Suppressor macrophage treated with lipopolysaccharide for 4 hours (primary cell): ENCODE measurements around the gene SMC3.
"Not testable (repeated sequence)": the region's sequence is repeated elsewhere in the genome, so short reads cannot be mapped to it uniquely, and the experiment has no call there.

Experiments used
- DNase-seq: peaks from one replicate; pipeline ENCODE4 v3.0.0-alpha.2; 2020

The SMC3 gene

DNA sequence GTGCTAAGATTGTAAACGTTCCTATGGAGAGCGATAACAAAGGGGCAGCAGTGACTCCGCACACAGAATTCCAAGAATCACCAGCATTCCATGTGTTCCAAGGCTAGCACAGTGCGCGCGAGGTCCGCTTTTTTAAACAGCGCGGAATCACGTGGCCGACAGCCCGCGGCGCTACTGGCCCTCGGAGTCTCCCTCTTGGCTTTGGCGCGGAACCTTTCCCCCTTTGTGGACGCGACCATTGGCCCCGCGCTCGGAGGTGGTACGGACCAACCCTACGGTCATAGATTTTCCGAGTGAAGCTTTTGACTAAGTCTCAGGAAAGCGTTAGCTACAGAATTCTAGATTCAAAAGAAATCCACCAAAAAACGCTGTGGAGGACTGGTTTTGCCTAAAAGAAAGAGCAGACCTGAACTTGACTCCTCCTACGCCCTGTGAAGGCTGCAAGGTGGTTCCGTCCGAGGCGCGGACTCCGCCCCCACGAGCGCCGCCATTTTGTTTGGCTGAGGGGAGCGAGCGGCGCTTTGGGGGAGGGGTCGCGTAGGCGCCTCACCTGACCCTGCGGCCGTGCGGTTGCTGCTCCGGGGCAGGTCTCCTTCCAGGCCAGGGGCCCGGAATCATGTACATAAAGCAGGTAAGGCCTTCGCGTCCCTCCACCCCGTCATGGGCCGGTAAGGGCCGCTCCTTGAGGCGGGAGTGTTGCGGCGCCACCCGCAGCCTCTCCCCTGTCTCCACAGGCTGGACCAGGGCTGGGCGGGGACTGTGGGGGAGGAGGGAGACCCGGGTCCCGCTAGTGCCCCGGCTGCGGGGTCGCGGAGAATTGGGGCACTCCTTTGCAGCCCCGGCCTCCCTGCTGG lies at the start of gene SMC3:
Gene SMC3, plus strand, starts transcription at position 495 of the 854 bp plus-strand sequence. Its CDS starts 122 bp downstream, at position 617.
- peak; percentile 95 for DNase-seq

DNA sequence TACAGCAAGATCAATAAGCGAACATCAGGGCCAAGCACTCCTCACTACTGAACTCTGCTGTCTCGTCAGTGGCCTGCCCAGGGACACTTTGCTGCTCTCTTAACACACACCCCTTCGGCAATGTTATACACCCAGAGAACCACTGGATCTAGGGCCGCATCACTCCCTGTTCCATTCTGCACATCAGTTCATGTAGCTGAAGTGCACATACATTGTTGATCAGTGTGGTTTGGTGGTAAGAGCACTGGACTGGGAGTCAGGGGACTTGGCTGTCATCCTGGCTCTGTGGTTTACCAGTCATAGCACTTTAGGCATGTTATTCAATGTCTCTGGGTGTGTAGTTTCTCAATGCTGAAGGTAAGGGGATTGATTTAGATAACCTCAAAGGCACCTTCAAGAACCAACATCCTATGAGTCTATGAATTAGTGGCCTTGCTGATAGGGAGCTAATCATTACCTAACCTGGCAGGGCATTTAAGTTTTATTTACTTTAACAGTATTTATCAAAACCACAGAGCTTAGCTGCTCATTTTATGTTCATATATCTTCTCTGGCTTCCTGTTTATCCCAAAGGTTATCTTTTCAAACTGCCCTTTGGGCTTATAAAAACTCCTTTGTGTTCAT lies 45.0 kb upstream of the SMC3 start:
- no peak for DNase-seq

DNA sequence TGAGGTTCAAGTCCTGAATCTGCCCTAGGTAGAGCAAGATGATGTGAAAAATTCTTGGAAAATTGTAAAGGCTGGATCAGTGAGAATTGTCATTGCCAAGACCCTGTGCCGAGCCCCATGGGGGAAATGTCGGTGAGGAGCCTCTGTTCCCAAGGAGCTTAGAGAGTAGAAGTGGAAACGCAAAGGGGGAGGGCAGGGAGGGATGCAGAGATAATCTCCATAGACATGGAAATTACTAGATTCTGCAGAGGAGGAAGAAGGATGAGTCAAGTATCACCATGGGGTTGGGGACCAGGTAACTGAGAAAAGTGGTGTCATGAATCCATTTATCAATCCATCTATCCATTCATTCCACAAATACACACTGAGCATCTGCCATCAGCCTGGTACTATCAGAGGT lies 43.8 kb upstream of the SMC3 start:
- no peak for DNase-seq

DNA sequence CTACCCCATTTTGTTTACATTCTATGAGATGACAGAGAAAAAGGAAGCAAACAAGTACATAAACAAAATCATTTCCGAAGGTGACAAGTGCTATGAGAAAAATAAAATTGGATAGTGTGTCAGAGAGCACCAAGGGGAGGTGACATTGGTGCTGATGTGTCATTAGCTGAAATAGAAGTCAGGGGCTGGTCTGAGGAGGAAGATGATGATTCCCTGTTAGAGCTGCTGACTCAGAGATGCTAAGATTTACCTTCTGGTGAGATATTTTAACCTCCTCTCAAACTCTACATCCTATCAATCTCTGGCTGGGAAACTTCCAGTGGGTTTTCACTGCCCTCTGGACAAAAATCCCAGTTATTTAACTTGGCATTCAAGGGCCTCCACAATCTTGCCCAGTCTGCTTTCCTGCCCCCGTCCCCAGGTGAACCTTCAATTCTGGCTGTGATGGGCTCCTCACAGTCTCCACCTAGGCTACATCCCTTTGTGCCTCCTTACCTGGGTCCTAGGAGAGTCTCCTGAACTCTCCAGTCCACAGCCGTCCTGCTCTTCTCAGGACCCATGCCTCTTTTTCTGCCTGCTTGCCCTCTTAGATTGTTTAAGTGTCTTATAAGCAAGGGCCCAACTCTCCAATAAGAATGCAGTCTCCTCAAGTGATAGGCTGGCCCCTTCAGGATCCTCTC lies 43.2 kb upstream of the SMC3 start:
- DNase-seq, result no peak

DNA sequence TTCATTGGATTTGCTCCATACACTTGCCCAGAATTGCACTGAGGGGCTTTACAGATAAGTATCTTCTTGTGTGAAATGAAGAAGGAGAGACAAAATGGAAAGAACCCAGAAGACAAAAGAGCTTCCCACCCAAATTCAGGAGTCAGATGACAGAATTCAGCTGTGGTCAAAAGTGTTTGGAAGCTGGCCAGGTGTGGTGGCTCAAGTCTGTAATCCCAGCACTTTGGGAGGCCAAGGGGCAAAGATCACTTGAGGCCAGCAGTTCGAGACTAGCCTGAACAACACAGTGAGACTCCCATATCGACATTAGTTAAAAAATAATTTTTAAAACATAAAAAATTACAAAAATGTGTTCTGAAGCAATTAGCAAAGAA lies 42.6 kb upstream of the SMC3 start:
- no peak for DNase-seq

DNA sequence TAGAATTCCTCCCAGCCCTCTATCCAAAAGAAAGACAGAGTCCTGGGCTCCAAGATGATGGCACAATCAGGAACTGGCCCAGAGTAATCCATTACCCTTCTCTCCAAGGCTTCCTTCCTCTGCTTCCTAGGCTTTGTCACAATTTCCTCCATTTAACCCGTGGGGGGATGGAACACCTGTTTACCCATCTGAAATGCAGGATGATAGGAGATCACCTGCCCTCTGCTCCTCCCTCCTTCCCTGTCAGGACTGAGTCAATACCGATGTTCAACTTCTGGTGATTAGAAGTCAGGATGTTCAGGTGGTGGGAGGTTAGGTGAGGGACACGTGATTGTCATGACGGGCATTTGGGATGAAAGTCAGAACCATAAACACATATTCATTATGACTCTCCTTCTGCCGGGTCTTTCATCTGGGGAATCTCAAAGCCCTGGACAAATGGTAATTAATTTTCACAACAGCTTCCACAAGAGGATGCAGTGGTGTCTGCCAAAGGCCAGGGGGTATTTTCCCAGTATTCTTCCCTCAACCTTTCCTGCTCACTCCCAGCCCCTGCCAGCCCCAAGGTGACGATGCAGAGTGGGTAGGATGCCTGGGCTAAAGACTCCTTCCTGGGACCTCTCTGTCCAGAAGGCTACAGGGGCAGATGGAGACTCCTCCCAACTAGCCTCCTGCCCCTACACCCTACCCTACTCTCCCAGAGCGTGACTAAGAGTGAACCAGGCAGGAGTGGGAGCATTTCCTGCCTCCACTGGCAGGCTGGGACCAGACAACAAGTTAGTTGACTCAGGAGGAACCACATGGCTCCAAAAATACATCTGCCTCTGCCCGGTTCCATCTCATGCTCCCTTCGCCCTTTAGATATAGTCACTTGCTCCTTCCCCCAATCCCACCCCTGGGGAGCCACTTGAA lies 41.9 kb upstream of the SMC3 start:
- DNase-seq, result peak; percentile 76

DNA sequence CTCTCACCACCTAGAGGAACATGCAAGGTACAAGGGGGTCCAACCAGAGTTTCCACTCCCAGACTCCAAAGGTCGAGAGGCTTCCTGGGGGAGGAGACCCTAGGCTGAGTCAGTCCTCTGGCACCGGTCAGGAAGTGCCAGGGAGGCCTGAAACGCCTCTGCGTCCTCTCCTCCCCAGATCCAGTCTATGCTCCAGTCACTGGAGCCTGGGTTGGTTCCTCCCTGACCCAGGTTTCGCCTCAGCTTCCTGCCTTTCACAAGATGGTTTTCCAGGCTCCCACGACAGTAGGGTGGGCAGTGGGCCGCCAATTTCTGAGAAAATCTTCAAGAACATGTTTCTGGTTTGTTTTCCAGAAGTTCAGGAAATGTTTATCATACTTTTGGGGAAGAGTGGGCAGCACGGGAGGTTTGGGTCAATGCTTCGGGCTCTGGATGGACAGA lies 39.7 kb upstream of the SMC3 start:
- no peak for DNase-seq

DNA sequence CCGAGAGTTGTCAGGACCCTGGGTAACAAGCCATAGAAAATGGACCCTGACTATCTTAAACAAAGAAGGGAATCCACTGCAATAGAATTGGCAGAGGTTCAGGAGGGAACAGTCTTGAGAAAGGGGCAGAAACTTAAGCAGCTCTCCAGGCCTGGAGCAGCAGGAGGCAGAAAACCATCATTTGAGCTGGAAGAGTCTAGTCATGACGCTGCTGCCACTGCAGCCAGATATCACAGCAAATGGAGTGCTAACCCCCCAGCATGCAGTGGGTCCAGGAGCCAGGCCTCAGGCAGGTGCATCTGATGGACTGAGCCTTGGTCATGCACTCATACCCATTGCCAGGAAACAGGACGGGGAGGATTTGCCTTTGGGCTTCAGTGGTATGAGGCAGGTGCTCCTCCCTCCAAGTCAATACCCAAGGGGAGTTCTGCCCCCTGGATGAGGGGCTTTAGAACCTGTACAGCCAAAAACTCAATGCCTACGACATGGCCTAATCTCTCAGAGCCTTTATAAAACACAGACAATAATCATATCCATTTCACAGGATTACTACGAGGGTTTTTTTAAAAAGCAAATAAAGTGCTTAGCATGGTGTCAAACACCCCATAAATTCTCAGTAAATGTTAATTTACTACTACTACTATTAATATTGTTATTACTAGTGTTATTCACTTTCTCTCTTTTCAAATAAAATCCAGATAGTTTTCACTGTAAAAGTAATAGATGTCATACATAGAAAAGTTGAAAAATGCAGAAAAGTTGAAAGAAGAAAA lies 39.1 kb upstream of the SMC3 start:
- no peak for DNase-seq

DNA sequence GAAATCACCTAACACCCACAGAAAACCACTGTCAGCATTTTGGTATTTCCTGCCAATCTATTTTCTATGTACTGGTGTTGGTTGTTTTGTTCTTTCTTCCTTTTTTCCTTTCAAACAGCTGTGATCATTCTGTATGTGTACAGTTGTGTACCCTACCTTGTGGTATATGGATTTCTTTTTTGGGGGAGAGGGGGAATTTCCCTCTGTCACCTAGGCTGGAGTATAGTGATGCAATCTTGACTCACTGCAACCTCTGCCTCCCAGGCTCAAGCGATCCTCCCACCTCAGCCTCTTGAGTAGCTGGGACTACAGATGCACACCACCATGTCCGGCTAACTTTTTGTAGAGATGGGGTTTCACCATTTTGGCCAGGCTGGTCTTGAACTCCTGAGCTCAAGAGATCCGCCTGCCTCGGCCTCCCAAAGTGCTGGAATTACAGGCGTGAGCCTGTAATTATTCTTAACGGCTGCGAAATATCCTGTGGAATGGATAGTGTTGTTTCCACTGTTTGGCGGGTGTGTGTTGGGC lies 38.4 kb upstream of the SMC3 start:
- not testable (repeated sequence) for DNase-seq

DNA sequence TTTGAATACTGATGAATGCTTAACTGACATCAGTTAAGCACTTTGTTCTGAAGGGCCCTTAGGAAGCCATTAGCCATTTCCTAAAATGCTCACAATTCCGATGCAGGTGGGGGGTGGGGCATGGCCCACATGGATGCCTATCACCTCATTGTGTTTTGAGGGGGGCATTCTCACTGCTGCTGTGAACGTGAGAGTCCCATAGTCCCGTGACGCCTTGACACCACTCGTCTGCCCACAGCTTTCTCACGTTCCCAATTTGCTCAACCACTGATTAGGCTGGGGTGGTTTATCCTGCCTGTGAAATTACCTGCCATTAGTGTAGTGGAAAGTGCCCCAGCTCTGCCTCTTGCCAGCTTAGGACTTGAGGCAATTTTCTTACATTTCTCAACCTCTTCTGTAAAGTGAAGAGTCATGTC lies 37.9 kb upstream of the SMC3 start:
- no peak for DNase-seq

DNA sequence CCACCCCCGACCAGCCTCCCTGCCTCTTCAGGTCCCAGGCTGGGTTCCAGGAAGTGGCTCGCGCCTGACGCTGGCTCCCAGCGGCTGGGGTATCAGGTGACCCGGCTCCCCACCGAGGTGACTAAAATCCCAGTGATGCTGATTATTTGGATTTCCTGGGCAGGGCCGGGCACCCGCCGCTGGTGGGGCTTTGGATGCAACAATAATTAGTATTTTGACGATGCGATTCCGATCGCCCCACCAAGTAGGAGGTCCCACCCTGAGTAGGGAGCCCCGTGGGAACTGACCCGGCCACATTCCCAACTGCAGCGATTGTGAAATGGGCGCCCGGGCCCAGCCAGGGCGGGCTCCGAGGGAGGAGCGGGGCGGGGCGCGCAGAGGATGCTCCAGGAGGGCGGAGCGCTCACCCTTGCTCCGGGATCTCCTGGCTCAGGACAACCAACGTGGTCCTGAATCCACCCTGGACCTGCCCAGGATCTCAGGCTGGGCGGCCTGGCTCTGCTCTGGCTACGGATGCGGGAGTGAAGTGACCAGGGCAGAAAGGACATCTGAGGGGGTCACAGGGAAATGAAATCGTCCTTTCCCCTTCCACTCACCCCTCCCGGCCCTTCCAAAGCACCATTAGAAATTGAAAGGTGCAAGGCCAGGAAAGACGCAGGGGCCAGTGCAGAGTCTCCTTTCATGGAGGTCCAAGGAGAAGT lies 37.2 kb upstream of the SMC3 start:
- DNase-seq, result no peak

DNA sequence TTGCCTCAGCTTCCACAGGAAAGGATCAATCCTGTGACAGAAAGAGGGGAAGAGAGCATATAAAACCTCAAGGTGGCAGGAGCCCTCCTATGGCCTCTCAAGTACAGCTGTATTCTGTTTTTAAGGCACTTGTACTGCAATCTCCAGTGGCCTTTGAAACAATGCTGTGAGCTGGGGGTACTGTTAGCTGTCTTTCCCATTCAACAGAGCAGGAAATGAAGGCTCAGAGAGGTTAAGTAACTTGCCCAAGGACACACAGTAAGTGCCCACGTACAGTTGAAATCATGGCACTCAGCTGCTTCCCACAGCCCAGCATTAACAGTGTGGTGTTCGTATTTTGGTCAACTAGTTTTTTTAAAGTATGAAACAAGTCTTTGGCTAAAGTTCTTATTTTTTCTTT lies 35.8 kb upstream of the SMC3 start:
- no peak for DNase-seq

DNA sequence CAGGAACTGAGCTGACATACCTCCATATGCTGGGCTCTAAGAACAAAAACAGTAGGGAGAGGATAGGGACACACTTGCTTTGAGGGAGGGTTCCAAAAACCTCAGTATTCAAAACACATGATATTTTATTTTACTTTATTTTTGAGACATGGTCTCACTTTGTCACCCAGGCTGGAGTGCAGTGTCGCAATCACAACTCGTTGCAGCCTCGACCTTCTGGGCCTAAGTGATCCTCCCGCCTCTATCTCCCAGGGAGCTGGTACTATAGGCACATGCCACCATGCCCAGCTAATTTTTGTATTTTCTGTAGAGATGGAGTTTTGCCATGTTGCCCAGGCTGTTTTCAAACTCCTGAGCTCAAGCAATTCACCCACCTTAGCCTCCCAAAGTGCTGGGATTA lies 34.9 kb upstream of the SMC3 start:
- DNase-seq, result not testable (repeated sequence)

DNA sequence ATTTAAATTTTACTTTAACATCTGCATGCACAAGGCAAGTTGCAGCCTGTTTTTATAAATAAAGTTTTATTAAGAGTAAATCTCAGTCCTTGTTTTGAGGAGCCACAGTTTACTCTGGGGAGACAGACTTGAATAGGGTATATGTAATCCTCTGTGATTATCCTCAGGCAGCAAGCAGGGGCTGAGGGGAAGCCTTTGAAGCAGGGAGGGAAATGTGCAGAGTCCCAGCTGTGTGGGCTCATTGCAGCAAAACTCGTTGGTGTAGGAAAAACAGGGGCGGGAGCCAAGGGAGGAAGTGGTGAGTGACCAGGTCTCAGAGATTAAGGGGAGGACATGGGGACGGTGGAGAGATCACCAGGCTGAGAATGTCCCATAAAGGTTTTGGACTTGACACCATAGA lies 34.3 kb upstream of the SMC3 start:
- peak; percentile 70 for DNase-seq

DNA sequence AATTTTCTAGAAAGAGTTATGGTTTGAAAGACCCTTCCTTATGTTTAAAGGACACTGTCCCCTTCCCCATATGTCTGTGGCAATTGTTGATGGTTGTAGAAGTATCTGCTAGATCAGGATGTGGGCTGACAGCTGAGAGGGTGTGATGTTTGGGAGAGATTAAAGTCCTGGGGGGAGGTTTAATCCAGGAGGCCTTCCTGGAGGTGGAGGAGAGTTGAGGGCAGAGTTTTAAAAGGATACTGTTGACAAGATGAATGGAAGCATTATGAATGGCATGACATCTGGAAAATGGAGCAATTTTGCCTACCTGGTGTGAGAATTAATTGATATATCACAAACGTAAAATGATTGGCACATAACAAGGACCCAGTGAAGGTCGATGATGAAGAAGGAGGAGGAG lies 32.9 kb upstream of the SMC3 start:
- DNase-seq, result no peak

DNA sequence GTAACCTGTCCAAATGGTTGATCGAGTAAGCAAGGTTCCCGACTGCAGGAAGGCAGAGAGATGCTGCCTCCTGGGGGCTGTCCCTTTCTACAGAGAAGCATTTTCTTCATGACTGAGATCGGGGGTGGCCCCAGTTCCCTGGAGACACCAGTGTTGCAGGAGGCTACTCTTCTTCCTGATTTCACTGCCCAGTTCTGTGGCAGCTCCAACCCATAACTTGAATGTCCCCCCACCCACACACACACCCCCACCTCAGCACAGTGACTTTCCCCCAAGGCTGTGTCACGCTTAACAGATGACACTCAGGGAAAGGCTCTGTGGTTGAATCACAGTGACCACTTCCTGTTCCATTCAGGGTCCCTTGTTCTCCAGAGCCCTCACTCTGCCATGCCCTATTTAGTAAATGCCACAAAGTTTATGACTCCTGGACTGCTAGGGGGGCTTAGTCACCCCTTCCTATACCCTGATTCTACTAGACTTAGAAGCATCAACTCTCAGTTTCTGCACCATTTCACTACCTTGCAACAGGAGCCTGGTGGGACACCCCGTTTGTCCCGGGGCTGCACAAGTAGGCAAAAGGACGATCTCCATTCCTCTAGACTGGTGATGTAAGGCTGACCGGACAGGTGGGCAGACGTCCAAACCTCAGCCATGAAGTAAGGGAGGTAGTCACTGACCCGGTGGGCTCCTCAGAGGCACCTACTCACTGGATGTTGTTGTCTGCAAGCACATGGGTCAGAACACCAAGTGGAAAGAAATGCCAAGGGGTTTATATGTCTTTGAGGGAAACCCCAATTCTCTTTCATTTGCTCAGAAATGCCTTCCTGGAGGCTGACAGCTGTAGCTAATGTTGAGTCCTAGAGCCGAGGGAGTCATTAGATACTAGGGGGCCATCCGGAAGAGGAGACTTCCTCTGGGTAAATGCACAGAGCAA lies 31.3 kb upstream of the SMC3 start:
- peak; percentile 96 for DNase-seq

DNA sequence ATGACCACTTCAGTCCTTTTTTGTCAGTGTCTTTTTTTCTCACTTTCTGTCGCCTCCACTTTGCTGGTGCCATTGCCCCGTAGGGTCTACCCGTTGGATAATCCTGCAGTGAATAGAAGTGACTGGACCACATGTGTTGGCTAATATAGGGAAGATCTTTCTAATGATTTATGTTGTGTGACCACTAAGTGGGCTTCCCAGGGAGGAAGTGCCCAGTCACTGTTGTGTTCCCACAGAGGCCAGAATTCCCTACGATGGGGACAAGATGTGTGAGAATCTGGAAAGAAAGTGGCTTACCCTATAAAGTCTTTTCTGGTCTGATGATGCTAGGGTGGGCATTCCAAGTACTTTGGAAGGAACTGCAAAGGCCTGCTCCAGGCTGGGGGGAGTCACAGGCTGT lies 28.4 kb upstream of the SMC3 start:
- peak; percentile 52 for DNase-seq

DNA sequence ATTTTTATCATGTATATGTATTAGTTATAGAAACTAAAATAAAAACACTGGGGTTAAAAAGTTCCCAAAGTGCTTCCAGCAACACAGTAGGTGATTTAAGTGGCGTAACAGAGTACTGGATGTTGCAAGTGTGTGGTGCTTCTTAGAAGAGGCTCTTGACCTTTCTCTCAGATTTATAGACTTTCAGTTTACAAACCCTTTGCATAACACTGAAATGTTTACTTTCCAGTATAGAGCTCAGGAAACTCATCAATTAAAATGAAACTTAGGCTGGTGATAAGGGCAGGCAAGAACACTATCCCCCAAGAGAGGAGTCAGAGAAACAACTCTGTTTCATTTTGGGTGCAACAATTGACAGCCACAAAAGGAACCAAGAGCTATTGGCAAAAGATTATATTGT lies 27.5 kb upstream of the SMC3 start:
- peak; percentile 66 for DNase-seq

DNA sequence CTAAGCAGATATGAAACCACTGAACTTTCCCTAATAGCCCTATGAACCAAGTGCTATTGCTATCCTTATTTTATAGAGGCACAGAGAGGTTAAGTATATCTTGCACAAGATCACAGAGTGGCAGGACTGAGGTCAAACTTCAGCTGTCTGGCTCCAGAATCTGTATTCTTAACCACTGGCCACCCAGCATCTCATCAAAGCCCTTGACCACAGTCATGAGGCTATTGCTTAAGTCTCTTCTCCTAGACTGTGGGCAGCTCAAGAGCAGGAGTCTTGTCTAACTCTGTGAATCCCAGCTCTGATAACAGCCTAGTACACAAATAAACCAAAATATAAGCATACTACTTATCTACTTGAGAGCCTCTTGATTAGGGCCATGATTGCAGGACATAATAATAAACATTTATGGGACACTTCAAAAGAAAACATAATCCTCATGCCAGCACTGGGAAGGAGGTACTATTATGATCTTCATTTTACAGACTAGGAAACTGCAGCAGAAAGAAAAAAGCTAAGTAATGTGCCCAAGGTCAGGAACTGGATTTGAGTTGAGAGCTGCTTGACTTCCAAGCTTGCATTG lies 22.4 kb upstream of the SMC3 start:
- DNase-seq, result peak; percentile 85

DNA sequence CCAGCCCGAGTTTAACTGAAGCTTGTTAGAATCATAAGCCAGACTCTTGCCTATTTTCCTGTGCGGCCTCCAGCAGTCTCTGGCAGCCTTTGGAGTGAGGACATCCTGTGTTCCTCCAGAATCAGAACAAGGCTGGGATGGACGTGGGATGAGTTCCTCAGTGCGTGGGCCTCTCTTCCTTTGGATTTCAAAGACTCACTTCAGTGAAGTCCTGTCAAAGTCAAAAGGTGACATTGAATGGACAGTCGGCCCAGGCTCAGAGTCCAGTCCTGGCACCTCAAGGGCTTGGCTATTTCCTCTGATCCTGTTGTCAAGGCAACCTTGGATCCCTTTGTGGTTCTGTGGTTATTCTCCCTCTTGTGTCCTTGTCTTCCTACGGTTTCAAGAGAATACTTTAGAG lies 21.4 kb upstream of the SMC3 start:
- DNase-seq, result no peak
